HG03575 (cell line): ENCODE data around the gene ZACN.

Experiments used
- ATAC-seq: cut with Tn5 transposase; IDR thresholded peaks from one replicate; pipeline ENCODE4 v1.9.1; 2021; ENCODE audit not compliant: unreplicated experiment, insufficient number of reproducible peaks, low FRiP score; ENCODE audit errors: extremely low read depth

The ZACN gene

GRCh38 chr17:76079956-76080767 is 1.2 kb downstream of the ZACN start:
- ATAC-seq, result no peak

GRCh38 chr17:76080768-76081287 is 1.8 kb downstream of the ZACN start:
- ATAC-seq, result no peak

GRCh38 chr17:76081295-76082210 is 2.6 kb downstream of the ZACN start:
- ATAC-seq, result no peak

DNA sequence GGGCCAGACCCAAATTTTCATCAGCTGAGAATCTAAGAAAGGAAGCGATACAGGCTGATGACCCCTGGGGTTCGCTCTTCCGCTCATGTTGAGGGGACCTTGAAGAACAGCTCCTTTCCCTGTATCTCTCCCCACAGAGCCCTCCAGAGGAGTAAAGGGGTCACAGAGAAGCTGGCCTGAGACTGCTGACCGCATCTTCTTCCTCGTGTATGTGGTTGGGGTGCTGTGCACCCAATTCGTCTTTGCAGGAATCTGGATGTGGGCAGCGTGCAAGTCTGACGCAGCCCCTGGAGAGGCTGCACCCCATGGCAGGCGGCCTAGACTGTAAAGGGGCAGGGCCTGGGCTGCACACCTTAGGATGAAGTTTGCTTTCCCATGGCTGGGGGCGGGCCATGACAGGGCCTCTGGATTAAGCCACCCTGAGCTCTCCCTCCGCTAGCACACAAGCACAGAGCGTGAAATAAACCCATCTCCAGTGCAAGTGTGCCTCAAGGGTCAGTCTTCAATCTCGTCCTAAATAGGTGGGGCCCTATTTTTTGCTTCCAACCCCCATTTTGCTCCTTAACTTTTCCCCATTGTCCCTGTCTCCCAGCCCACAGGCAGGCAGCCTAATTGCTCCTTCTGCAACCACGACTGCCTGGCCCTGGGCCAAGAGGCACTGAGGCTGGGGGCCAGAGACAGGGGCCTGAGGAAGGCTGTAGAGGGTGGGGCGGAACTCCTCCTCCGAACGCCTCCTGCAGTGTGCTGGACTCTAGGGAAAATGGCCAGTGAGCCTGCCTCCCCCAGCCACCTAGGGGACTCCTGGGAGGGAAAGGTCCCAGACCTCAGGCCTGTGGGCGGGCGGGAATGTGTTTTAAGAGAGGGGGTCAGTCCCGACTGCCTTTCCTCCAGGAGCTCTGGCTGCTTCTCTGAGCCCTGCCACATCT is 3.6 kb downstream of the ZACN start:
- ATAC-seq, result no peak

DNA sequence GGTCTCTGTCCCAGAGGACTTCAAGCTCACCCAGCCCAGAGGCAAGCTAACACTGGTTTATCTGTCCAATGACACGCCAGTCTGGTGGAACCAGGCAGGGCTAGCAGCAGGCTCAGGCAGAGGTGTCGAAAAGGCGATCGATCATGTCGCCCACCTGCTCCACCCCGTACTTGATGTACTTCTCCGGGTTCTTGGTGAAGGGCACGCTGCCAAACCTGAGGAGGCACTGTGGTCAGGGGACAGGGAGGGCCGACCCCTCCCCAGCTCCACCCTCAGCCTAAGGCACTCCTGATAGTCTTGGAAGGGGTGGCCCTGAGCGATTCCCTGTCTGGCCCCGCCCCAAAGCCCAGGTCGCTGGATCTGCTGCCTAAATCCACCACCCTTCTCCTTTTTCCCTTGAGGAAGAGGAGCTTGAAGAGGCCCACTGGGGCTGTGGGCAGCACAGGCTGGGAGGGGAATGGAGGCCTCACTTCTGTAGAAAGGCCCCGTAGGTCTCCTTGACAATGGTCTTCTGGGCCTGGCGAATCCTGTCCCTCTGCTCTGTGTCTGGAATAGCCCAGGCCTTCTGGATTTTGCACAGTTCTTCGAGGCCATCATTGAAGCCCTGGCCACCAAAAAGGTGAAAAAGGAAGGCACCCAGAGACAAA is 4.7 kb downstream of the ZACN start:
- ATAC-seq, result no peak

DNA sequence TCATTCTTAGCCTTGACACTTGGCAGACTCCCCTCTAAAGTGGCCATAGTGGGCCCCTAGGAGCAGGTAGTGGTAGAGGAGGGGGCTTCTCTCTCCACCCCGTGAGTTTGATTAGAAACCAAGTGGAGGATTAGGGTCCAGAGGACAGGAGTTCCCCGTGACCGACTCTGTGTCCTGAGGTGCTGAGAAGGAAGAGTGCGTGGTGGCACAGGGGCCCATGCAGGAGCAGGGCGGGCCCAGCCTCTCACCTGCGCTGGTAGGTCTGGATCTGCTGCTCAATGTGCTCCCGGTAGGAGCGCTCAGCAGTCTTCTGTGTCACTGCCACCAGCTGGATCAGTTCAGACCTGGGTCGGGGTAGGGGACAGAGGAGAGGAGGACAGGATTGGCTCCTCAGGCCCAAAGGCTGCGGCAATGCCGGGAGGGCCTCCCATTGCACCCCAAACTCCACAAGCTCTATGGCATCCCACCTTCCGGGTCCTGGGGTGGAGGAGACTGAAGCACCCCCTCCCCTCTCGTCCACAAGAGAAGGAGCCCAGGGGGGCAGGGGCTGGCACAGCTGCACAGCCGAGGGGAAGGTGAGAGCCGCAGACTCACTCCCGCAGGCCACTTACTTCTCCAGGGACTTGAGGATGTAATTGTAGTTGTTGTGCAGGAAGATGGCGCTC is 6.2 kb downstream of the ZACN start:
- no peak for ATAC-seq

GRCh38 chr17:76085731-76086366 is 6.9 kb downstream of the ZACN start:
- no peak for ATAC-seq

DNA sequence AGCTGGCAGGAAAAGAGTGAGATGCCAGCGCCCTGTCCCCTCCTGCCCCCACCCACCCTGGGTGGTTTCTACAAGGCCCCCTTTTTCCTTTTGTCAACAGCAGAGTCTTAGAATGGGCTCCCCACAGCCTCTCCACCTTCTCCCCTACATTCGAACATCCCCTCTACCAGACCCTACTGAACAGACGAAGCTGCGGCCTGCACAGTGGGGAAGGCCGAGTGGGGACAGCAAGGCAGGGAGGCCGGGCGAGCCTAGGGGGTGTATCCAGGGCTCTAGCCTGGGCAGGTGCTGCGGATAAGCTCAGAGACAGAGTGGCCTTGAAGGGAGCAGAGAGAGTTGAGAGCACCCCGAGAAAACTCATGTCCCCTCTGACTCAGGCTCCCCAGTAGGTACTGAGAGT is 7.4 kb downstream of the ZACN start:
- no peak for ATAC-seq

- no peak for ATAC-seq
Observed at GRCh38 chr17:76087531-76087930, 8.5 kb downstream of the ZACN start.

DNA sequence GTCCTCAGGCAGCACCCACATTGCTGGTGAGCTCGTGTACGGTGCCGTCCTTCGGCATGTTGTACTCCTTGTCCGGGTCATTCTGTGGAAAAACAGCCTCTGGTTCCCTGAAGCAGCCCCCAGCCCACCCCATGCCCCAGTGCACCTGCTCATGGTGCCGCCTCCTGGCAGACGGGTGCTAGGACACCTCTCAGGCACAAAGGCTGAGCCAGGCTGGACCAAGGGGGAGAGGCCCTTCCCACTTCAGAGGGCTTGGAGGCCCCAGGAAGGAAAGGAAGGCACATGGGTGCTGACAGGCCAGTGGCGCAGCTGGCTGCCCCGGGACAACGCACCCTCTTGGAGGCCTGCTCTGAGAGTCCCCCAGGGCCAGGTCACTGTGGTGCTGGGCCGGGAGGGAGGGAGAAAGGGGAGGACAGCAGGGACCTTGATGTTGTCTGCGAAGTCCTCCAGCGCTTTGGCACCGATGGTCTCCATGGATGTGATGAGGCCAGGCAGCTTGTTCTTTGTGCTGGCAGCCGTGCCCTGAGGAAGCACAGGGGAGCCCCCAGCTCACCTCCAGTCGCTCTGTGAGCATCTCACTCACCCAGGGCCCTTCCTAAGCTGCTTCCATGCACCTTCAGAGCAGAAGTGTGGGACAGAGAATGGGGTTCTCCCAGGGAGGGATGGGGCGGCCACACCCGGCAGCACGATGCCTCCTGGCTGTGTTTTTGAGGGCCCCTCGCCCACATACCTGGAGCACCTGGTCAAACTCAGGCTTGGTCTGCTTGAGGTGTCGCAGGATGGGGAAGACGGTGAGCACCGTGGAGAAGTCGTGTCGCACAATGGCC is 9.3 kb downstream of the ZACN start:
- no peak for ATAC-seq

GRCh38 chr17:76088868-76089576 is 10.0 kb downstream of the ZACN start:
- ATAC-seq, result no peak

GRCh38 chr17:76089680-76090516 is 10.9 kb downstream of the ZACN start:
- no peak for ATAC-seq

DNA sequence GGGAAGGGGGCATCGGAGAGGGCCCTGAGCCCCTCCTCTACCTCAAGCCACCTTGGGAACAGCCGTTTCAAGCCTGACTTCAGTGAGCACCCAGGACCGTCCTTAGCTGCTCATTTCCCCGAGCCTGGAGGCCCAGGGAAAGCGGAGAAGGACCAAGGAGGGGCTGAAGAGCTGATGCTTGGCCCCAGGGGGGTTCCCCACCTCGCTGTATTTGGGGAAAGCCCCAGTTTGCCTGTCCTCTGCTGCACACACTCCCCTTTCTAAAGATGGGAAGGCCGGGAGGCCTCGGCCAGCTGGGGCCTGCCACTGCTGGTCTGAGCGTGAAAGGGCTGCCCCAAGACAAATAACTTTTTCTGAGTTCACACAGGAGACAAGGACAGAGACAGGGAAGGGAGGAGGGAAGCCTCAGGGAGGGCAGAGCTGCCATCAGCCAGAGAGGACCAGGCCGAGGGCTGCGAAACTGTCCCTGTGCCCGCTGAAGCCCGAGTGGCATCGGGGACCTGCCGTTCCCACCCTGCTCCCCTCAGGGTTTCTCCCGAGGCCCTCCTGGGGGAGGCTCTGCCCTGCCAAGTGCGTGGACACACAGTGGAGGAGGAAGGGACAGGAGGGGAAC is 11.6 kb downstream of the ZACN start:
- no peak for ATAC-seq

GRCh38 chr17:76091526-76092286 is 12.7 kb downstream of the ZACN start:
- no peak for ATAC-seq
